ENCODE data around the gene DNAJA4. TPM values are rescaled to one million over a fixed set of nuclear protein-coding genes. Genes with fewer than 3 reads are reported as not detected.

The DNAJA4 gene
- total and polyA plus RNA-seq, 2 of the 13 experiments (the other 11 are each of a cell fraction or from before 2014, with no cell fraction given), result not detected

GRCh38 chr15:78299101-78299930, 35.0 kb downstream of the DNAJA4 start, which contains the start of gene SKIC8:
TSS of gene SKIC8 (minus strand) at chr15:78299609. CDS start at chr15:78295686, 3,923 bp downstream.
- in situ Hi-C loops (cut with HindIII; ENCODE audit: extremely low pct_ligation_motif_present, low pct_unique_long_range_greater_than_20kb), result no loop called here
- peak within 1 kb of the TSS; percentile 89 for H3K4me2 ChIP-seq (ENCODE audit: low read depth, low read length)
- peak within 1 kb of the TSS; percentile 61 for H3K27ac ChIP-seq (ENCODE audit: extremely low read length, insufficient read depth, low read length)
- intact Hi-C loops (cut with micrococcal nuclease; ENCODE audit: unreplicated experiment), result no loop called here
- ATAC-seq (peak; percentile 91), FAIRE-seq (peak; percentile 52), DNase-seq (ENCODE audit: low spot score) (peak; percentile 92)
- no peaks in the 10 kb centered on the region for H3K9me3 ChIP-seq (ENCODE audit: low read length)
- no peaks in the 10 kb centered on the region for H4K20me1 ChIP-seq (ENCODE audit: insufficient read depth, low read length)
- H3K36me3 ChIP-seq (replicated peaks in 1 of 2; ENCODE audit: control insufficient read depth in 1 of 2, insufficient read depth in 2 of 2, low read length in 2 of 2), result peaks cover 2 to 5% of the 10 kb centered on the region in 2 experiments; a peak in 3 of 5 replicates
- TSS peak; percentile 79 for BruUV-seq (replicated peaks)
- peak within 1 kb of the TSS; percentile 83 for H3K9ac ChIP-seq (ENCODE audit: insufficient read depth, low read depth, low read length)
- H2AFZ ChIP-seq (ENCODE audit: low read length), result peak within 1 kb of the TSS; percentile 55
- H3K79me2 ChIP-seq (ENCODE audit: insufficient read depth, low read length), result peaks cover 31% of the 10 kb centered on the region
- peak within 1 kb of the TSS; percentile 78 to 95 (median 93) for H3K4me3 ChIP-seq (replicated peaks in 1 of 3; ENCODE audit: insufficient read depth in 1 of 3, low read depth in 2 of 3, low read length in 3 of 3)
- POLR2A ChIA-PET, result interaction anchor here (0.6 to 2.2 kb wide), 23 partner anchors 8 to 288 kb away, joined by 3 to 54 read pairs (median 4); partner anchors contain the start of genes HYKK, IDH3A, IREB2 and PSMA4
- H3K4me1 ChIP-seq (ENCODE audit: insufficient read depth, low read length), result peaks cover 61% of the 10 kb centered on the region
- WGBS (ENCODE audit: low lambda C conversion rate), result under 1% methylated on average over 32 of the region's 55 CpGs
- CTCF ChIA-PET (ENCODE audit: low intra/inter-chr PET ratio, low total read pairs), result no interaction called here
- no peaks in the 10 kb centered on the region; a peak in 1 of 5 replicates for H3K27me3 ChIP-seq (ENCODE audit: control insufficient read depth in 1 of 2, insufficient read depth in 2 of 2, low read length in 2 of 2)
- TF ChIP-seq ZFP91 (CRISPR knock-in tag; IDR thresholded peaks at IDR 0.05; ENCODE audit: borderline replicate concordance) (peak; percentile 61; the same call in 1 of the 2 replicates), TFAP4 (IDR thresholded peaks at IDR 0.05; ENCODE audit: borderline replicate concordance, low read depth) (no peak), RFXANK (CRISPR knock-in tag; IDR thresholded peaks at IDR 0.05) (no peak), NFIC (IDR thresholded peaks at IDR 0.05; ENCODE audit: low read length) (no peak), SMAD3 (CRISPR knock-in tag; IDR thresholded peaks at IDR 0.05) (peak; percentile 48; the same call in 1 of the 2 replicates), ATF1 (CRISPR knock-in tag; IDR thresholded peaks at IDR 0.05) (peak; percentile 97), ZNF333 (CRISPR knock-in tag; IDR thresholded peaks at IDR 0.05; ENCODE audit: borderline replicate concordance) (no peak), KDM1A (CRISPR knock-in tag; IDR thresholded peaks at IDR 0.05) (no peak), NFYB (CRISPR knock-in tag; IDR thresholded peaks at IDR 0.05) (peak; percentile 64), GATA4 (IDR thresholded peaks at IDR 0.05; ENCODE audit: borderline replicate concordance, low read depth) (no peak), HOXA5 (CRISPR knock-in tag; IDR thresholded peaks at IDR 0.05) (peak; percentile 33; the same call in 1 of the 2 replicates), BATF2 (CRISPR knock-in tag; IDR thresholded peaks at IDR 0.05) (no peak)
- TF ChIP-seq, protein P1, sequence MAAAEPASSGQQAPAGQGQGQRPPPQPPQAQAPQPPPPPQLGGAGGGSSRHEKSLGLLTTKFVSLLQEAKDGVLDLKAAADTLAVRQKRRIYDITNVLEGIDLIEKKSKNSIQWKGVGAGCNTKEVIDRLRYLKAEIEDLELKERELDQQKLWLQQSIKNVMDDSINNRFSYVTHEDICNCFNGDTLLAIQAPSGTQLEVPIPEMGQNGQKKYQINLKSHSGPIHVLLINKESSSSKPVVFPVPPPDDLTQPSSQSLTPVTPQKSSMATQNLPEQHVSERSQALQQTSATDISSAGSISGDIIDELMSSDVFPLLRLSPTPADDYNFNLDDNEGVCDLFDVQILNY (CRISPR knock-in tag; conservative IDR thresholded peaks at IDR 0.05), result 0 out of 2 replicates have a peak, but pooled peaks have one; percentile 46
- TF ChIP-seq, protein P2, sequence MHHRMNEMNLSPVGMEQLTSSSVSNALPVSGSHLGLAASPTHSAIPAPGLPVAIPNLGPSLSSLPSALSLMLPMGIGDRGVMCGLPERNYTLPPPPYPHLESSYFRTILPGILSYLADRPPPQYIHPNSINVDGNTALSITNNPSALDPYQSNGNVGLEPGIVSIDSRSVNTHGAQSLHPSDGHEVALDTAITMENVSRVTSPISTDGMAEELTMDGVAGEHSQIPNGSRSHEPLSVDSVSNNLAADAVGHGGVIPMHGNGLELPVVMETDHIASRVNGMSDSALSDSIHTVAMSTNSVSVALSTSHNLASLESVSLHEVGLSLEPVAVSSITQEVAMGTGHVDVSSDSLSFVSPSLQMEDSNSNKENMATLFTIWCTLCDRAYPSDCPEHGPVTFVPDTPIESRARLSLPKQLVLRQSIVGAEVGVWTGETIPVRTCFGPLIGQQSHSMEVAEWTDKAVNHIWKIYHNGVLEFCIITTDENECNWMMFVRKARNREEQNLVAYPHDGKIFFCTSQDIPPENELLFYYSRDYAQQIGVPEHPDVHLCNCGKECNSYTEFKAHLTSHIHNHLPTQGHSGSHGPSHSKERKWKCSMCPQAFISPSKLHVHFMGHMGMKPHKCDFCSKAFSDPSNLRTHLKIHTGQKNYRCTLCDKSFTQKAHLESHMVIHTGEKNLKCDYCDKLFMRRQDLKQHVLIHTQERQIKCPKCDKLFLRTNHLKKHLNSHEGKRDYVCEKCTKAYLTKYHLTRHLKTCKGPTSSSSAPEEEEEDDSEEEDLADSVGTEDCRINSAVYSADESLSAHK (CRISPR knock-in tag; IDR thresholded peaks at IDR 0.05; ENCODE audit: borderline replicate concordance), result no peak

Measured in HepG2 (cell line).